BE2C (cell line): ENCODE results near the gene DBNDD2.

Experiments
- DNase-seq: peaks from one replicate; pipeline ENCODE4 v3.0.0-alpha.2; 2020
- H3K27me3 ChIP-seq: fragments of 250-450 bp; sonication (Bioruptor Pico); 2 replicates; pipeline ENCODE4 v1.5.1; 2020; ENCODE audit warnings: mild to moderate bottlenecking
- H3K36me3 ChIP-seq: fragments of 250-450 bp; sonication (Bioruptor Pico); 2 replicates; pipeline ENCODE4 v1.5.1; 2020; ENCODE audit warnings: mild to moderate bottlenecking
- H3K4me1 ChIP-seq: fragments of 250-450 bp; sonication (Bioruptor Pico); 2 replicates; pipeline ENCODE4 v1.5.1; 2020
- H3K4me3 ChIP-seq: 2 replicates; pipeline ENCODE4 v1.5.1; 2011; ENCODE audit warnings: low read depth, low read length
- H3K9me3 ChIP-seq: fragments of 250-450 bp; sonication (Bioruptor Pico); 2 replicates; pipeline ENCODE4 v1.5.1; 2020
- TF ChIP-seq, protein P1 (sequence below): IDR thresholded peaks from 2 replicates; pipeline ENCODE4 v1.5.1; 2012; ENCODE audit warnings: mild to moderate bottlenecking, low read depth, low read length

The DBNDD2 gene

GRCh38 chr20:45445805-45446562 lies 37.9 kb downstream of the DBNDD2 start:
- TF ChIP-seq, protein P1, sequence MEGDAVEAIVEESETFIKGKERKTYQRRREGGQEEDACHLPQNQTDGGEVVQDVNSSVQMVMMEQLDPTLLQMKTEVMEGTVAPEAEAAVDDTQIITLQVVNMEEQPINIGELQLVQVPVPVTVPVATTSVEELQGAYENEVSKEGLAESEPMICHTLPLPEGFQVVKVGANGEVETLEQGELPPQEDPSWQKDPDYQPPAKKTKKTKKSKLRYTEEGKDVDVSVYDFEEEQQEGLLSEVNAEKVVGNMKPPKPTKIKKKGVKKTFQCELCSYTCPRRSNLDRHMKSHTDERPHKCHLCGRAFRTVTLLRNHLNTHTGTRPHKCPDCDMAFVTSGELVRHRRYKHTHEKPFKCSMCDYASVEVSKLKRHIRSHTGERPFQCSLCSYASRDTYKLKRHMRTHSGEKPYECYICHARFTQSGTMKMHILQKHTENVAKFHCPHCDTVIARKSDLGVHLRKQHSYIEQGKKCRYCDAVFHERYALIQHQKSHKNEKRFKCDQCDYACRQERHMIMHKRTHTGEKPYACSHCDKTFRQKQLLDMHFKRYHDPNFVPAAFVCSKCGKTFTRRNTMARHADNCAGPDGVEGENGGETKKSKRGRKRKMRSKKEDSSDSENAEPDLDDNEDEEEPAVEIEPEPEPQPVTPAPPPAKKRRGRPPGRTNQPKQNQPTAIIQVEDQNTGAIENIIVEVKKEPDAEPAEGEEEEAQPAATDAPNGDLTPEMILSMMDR, result peak; percentile 64
- H3K9me3 ChIP-seq, result no peaks in the 10 kb centered on the region
- peaks cover 6% of the 10 kb centered on the region; the same call in 1 of the 2 replicates for H3K27me3 ChIP-seq
- no peaks in the 10 kb centered on the region for H3K4me1 ChIP-seq
- no peak overlapping the region for H3K4me3 ChIP-seq
- DNase-seq, result peak; percentile 44
- H3K36me3 ChIP-seq, result no peaks in the 10 kb centered on the region

DNA sequence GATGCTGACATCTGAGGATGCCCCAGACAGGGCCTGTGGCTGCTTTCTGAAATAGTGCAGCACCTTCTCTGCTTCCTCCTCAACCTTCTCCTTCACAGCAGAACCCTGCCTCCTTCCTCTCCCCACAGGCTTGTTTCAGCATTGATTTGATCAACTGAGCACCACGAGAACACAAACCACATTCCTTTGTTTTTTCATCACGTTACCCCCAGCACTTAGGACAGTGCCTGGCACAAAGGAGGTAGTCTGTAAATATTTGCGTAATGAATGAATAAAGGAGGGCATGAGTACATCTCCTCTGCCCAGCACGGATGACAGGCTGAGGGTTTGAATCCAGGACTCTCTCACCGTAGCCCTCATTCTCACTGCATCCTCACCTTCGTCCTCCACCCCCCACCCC lies 40.2 kb downstream of the DBNDD2 start:
- Histone ChIP-seq H3K4me1 (no peaks in the 10 kb centered on the region), H3K36me3 (no peaks in the 10 kb centered on the region), H3K4me3 (no peak overlapping the region), H3K27me3 (peaks cover 6% of the 10 kb centered on the region; the same call in 1 of the 2 replicates), H3K9me3 (no peaks in the 10 kb centered on the region)
- no peak for DNase-seq
- TF ChIP-seq, protein P1, result no peak

GRCh38 chr20:45449528-45449927 lies 41.4 kb downstream of the DBNDD2 start:
- peaks cover 6% of the 10 kb centered on the region; the same call in 1 of the 2 replicates for H3K27me3 ChIP-seq
- H3K4me1 ChIP-seq, result no peaks in the 10 kb centered on the region
- no peaks in the 10 kb centered on the region for H3K9me3 ChIP-seq
- H3K36me3 ChIP-seq, result no peaks in the 10 kb centered on the region
- DNase-seq, result no peak
- H3K4me3 ChIP-seq, result no peak overlapping the region
- TF ChIP-seq, protein P1, result no peak

- no peak for DNase-seq
These were observed 42.2 kb downstream of the DBNDD2 start for GRCh38 chr20:45450097-45450818.

DNA sequence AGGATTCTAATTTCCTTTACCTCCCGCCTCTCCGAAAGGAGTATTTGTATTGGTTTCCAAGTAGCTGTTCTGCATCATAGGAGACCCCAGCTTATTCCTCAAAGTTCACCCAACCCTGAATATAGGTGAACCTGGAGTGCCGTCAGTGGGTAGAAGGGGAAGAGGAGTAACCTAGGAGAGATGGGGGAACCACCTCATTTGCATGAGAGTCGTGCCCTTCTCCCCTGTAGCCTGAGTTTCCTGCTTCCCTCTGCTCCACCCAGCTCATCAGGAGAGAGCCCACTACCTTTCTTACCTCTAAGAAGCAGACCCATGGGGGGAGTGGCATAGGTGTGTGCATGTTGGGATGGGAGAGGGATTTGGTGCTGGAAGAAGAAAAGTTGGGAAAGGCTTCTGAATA lies 44.1 kb downstream of the DBNDD2 start:
- no peaks in the 10 kb centered on the region for H3K9me3 ChIP-seq
- no peak for DNase-seq
- H3K27me3 ChIP-seq, result no peaks in the 10 kb centered on the region
- TF ChIP-seq, protein P1, result no peak
- no peaks in the 10 kb centered on the region for H3K4me1 ChIP-seq
- no peak overlapping the region for H3K4me3 ChIP-seq
- H3K36me3 ChIP-seq, result no peaks in the 10 kb centered on the region

More at GRCh38 chr20:45450097-45450818, 42.2 kb downstream of the DBNDD2 start:
- Histone ChIP-seq H3K9me3 (no peaks in the 10 kb centered on the region), H3K36me3 (no peaks in the 10 kb centered on the region), H3K4me1 (no peaks in the 10 kb centered on the region), H3K27me3 (peaks cover 3% of the 10 kb centered on the region; the same call in 1 of the 2 replicates), H3K4me3 (no peak overlapping the region)
- TF ChIP-seq, protein P1, result peak; percentile 69
